ENCODE data around the gene LSAMP. TPM values are rescaled to one million over a fixed set of nuclear protein-coding genes. Genes with fewer than 3 reads are reported as not detected.

Gene LSAMP
- total RNA-seq, 2 experiments from 2014 or later = not detected

DNA sequence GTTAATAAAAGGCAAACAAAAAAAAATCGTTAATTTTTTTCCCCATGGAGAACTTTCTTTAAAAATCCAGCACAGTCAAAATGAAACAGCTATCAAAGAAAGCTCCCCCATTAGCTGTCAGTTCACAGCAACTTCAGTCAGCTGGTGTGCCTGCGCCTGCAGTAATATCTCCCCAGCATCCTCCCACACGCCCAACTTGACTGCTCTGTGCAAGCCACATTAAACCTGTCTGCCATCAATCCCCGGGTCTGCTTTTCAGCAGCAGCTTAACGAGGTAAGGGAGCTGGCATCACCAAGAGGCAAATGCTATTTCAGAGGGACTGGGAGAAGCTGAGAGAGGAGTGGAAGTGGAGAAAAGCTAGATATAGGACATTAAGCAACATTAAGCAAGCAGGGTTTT lies 484.5 kb downstream of the LSAMP start:
- Mint-ChIP-seq H3K36me3 (no peaks in the 10 kb centered on the region), H3K4me1 (no peaks in the 10 kb centered on the region), H3K27ac (no peak overlapping the region)

GRCh38 chr3:115958526-115958925 lies 486.8 kb downstream of the LSAMP start:
- Mint-ChIP-seq H3K27me3 (no peaks in the 10 kb centered on the region), H3K27ac (no peak overlapping the region), H3K4me3 (no peak overlapping the region), H3K4me1 (no peaks in the 10 kb centered on the region), H3K36me3 (no peaks in the 10 kb centered on the region), H3K9me3 (no peaks in the 10 kb centered on the region)
- DNase-seq = no peak

More for the DNA sequence above, 484.5 kb downstream of the LSAMP start:
- no peaks in the 10 kb centered on the region for H3K9me3 Mint-ChIP-seq
- no peak overlapping the region for H3K4me3 Mint-ChIP-seq
- DNase-seq = no peak
- H3K27me3 Mint-ChIP-seq = no peaks in the 10 kb centered on the region

DNA sequence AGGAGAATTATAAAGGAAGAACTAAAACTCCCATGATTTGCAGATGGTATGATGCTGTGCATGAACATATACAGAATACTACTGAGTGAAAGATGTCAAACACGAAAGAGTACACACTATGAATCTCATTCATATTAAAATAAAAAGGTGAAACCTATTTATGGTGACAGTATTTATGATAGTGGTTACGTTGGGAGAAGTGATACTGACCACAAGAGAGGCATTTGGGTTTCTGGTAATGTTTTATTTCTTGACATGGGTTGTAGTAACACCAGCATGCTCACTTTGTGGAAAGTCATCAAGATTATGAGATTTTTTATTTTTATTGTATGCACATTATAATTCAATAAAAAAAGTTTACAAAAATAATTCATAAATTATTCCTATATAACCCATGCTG lies 498.0 kb downstream of the LSAMP start:
- DNase-seq = no peak
- Mint-ChIP-seq H3K27me3 (no peaks in the 10 kb centered on the region), H3K4me3 (no peak overlapping the region), H3K36me3 (no peaks in the 10 kb centered on the region), H3K4me1 (no peaks in the 10 kb centered on the region), H3K27ac (no peak overlapping the region), H3K9me3 (peaks cover 7% of the 10 kb centered on the region)

DNA sequence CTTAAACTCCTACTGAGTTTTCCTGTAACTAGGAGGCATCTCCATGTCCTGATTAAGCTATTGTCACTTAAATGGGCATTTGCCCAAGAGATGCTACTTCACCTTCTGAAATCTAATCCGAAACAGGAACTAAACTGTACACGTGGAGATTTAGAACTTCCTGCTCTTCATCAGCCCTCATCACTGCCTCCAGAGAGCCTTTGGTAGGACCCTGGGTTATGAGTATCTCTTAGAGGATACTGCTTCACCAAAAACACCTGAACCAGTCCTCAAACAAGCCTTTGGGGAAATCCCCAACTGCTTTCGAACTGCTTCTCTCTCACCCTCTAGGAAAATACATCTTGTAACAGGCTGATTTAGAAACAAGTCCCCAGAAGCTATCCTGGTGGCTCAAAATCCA lies 501.7 kb downstream of the LSAMP start:
- no peak overlapping the region for H3K4me3 Mint-ChIP-seq
- H3K27ac Mint-ChIP-seq = no peak overlapping the region
- no peaks in the 10 kb centered on the region for H3K4me1 Mint-ChIP-seq
- DNase-seq = no peak
- no peaks in the 10 kb centered on the region for H3K27me3 Mint-ChIP-seq
- no peaks in the 10 kb centered on the region for H3K36me3 Mint-ChIP-seq
- peaks cover 6% of the 10 kb centered on the region for H3K9me3 Mint-ChIP-seq

DNA sequence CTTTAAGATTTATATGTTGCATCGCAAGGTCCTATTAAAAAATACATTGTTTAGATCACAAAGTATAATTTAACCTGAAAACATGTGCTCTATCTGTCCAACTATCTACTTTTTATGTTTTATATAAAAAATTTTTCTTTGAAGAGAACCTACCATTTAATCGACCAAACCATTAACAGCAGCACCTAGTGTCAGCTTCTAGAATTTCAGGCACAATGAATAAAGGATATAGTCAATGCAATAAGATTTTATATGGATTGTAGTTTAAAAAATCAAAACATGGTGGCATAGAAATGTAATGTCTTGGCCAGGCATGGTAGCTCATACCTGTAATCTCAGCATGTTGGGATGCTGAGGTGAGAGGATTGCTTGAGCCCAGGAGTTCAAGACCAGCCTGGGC lies 508.2 kb downstream of the LSAMP start:
- Mint-ChIP-seq H3K4me1 (no peaks in the 10 kb centered on the region), H3K4me3 (no peak overlapping the region), H3K9me3 (peaks cover 6% of the 10 kb centered on the region), H3K27me3 (no peaks in the 10 kb centered on the region), H3K36me3 (no peaks in the 10 kb centered on the region), H3K27ac (no peak overlapping the region)
- no peak for DNase-seq

- H3K27ac Mint-ChIP-seq = no peak overlapping the region
- H3K9me3 Mint-ChIP-seq = no peaks in the 10 kb centered on the region
- no peak for DNase-seq
- H3K4me3 Mint-ChIP-seq = no peak overlapping the region
- no peaks in the 10 kb centered on the region for H3K27me3 Mint-ChIP-seq
- no peaks in the 10 kb centered on the region for H3K36me3 Mint-ChIP-seq
- no peaks in the 10 kb centered on the region for H3K4me1 Mint-ChIP-seq
These were observed 512.5 kb downstream of the LSAMP start for GRCh38 chr3:115932807-115933206.

GRCh38 chr3:115931581-115931980 lies 513.7 kb downstream of the LSAMP start:
- H3K27ac Mint-ChIP-seq = no peak overlapping the region
- H3K4me1 Mint-ChIP-seq = no peaks in the 10 kb centered on the region
- H3K27me3 Mint-ChIP-seq = no peaks in the 10 kb centered on the region
- H3K36me3 Mint-ChIP-seq = no peaks in the 10 kb centered on the region
- no peak overlapping the region for H3K4me3 Mint-ChIP-seq
- no peaks in the 10 kb centered on the region for H3K9me3 Mint-ChIP-seq
- no peak for DNase-seq

DNA sequence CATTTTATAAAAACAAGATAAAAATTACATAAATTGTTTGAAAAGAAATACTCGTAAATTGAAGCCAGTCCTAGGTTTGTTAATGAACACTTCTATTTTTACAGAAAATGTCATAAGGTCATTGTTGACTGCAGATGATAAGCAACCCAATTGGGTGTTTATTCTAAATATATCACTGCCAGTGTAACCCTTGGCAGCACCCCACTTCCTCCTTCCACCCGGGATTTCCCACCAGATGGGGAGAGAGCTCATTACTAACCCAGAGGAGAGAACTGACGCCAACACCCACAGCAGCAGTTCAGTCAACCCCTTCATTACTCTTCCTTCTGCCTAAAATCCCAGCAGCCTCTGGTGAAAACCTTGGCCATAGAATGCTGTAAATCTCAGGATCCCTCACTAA lies 514.4 kb downstream of the LSAMP start:
- Mint-ChIP-seq H3K36me3 (no peaks in the 10 kb centered on the region), H3K27ac (no peak overlapping the region), H3K4me1 (no peaks in the 10 kb centered on the region), H3K9me3 (no peaks in the 10 kb centered on the region), H3K27me3 (no peaks in the 10 kb centered on the region), H3K4me3 (no peak overlapping the region)
- no peak for DNase-seq

DNA sequence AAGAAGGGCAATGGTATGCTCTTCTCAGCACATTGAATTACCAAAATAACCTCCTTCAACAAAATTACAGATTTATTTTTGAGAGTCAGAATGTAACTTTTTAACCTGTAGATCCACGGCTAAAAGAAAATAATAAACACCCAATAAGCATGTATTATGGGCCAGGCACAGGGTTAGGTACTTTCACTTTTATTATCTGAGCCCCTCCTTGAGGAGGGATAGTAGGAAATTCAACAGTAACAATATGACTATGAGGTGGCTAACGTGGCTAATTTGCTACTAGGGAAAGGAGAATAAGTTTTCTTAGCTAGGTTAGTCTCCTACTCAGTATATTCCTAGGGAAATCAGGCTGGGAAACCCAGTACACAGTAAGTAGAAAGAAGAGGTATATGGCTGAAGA lies 515.1 kb downstream of the LSAMP start:
- DNase-seq = no peak

GRCh38 chr3:115928376-115928775 lies 516.9 kb downstream of the LSAMP start:
- no peaks in the 10 kb centered on the region for H3K36me3 Mint-ChIP-seq
- H3K27ac Mint-ChIP-seq = no peak overlapping the region
- H3K9me3 Mint-ChIP-seq = no peaks in the 10 kb centered on the region
- H3K4me3 Mint-ChIP-seq = no peak overlapping the region
- no peaks in the 10 kb centered on the region for H3K4me1 Mint-ChIP-seq
- no peak for DNase-seq
- no peaks in the 10 kb centered on the region for H3K27me3 Mint-ChIP-seq

More for the DNA sequence above, 515.1 kb downstream of the LSAMP start:
- Mint-ChIP-seq H3K9me3 (no peaks in the 10 kb centered on the region), H3K36me3 (no peaks in the 10 kb centered on the region), H3K27me3 (no peaks in the 10 kb centered on the region), H3K27ac (no peak overlapping the region), H3K4me1 (no peaks in the 10 kb centered on the region), H3K4me3 (no peak overlapping the region)

GRCh38 chr3:115927197-115927596 lies 518.1 kb downstream of the LSAMP start:
- H3K4me1 Mint-ChIP-seq = no peaks in the 10 kb centered on the region
- H3K27me3 Mint-ChIP-seq = no peaks in the 10 kb centered on the region
- H3K27ac Mint-ChIP-seq = no peak overlapping the region
- H3K9me3 Mint-ChIP-seq = peaks cover under 1% of the 10 kb centered on the region
- H3K36me3 Mint-ChIP-seq = no peaks in the 10 kb centered on the region
- no peak overlapping the region for H3K4me3 Mint-ChIP-seq
- no peak for DNase-seq

GRCh38 chr3:115922681-115923347 lies 522.5 kb downstream of the LSAMP start:
- Mint-ChIP-seq H3K4me3 (no peak overlapping the region), H3K9me3 (peaks cover 6% of the 10 kb centered on the region), H3K27ac (no peak overlapping the region), H3K27me3 (peaks cover 4% of the 10 kb centered on the region), H3K4me1 (no peaks in the 10 kb centered on the region), H3K36me3 (no peaks in the 10 kb centered on the region)
- DNase-seq = no peak

GRCh38 chr3:115921711-115922110 lies 523.6 kb downstream of the LSAMP start:
- H3K36me3 Mint-ChIP-seq = no peaks in the 10 kb centered on the region
- H3K27me3 Mint-ChIP-seq = peaks cover 4% of the 10 kb centered on the region
- no peak overlapping the region for H3K27ac Mint-ChIP-seq
- H3K4me3 Mint-ChIP-seq = no peak overlapping the region
- peaks cover 6% of the 10 kb centered on the region for H3K9me3 Mint-ChIP-seq
- no peaks in the 10 kb centered on the region for H3K4me1 Mint-ChIP-seq
- DNase-seq = no peak

DNA sequence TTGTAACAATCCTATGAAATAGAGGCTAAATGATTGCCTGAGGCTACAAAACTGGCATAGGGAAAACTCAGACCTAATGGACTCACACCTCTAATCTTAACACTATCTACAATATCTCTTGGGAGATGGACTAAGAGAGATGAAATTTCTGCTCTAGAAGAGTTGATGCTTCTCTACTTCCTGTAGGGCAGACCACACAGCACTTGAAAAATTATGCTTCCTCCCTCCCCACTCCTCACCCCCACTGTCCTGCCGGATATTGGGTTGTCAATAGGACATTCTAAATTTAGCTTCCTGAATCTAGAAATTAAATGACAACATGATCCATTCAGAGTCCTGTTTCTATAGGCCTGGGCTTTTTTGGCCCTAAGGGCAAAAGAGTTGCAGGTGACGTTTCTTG lies 526.4 kb downstream of the LSAMP start:
- peaks cover 4% of the 10 kb centered on the region for H3K27me3 Mint-ChIP-seq
- no peak overlapping the region for H3K27ac Mint-ChIP-seq
- H3K9me3 Mint-ChIP-seq = peaks cover 6% of the 10 kb centered on the region
- no peaks in the 10 kb centered on the region for H3K4me1 Mint-ChIP-seq
- H3K4me3 Mint-ChIP-seq = no peak overlapping the region
- no peaks in the 10 kb centered on the region for H3K36me3 Mint-ChIP-seq
- DNase-seq = no peak

DNA sequence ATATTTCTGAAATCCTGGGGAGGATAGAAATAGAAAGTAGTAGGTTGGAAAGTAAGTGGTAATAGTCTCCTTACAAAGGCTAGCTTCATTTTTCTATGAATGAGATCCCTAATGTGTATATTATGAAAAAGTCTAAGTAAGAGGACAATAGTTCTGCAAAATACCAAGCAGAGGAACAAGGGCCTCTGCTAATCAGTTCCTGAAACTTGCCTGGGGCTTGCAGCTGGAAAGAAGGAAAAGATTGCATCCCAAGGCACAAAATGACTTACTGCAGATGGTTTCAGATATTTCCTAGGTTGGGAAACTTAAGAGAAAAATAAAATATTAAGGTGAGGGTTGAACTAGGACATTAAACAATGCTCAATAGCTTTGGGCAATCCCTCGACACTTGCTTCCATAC lies 528.4 kb downstream of the LSAMP start:
- Mint-ChIP-seq H3K36me3 (no peaks in the 10 kb centered on the region), H3K4me3 (no peak overlapping the region), H3K9me3 (peaks cover 4% of the 10 kb centered on the region), H3K4me1 (no peaks in the 10 kb centered on the region), H3K27ac (no peak overlapping the region), H3K27me3 (peaks cover 4% of the 10 kb centered on the region)
- DNase-seq = no peak

GRCh38 chr3:115915061-115915460 lies 530.2 kb downstream of the LSAMP start:
- DNase-seq = no peak
- no peaks in the 10 kb centered on the region for H3K9me3 Mint-ChIP-seq
- no peaks in the 10 kb centered on the region for H3K4me1 Mint-ChIP-seq
- no peaks in the 10 kb centered on the region for H3K27me3 Mint-ChIP-seq
- H3K36me3 Mint-ChIP-seq = no peaks in the 10 kb centered on the region
- no peak overlapping the region for H3K4me3 Mint-ChIP-seq
- H3K27ac Mint-ChIP-seq = no peak overlapping the region

All from activated naive CD8-positive, alpha-beta T cell treated with anti-CD3 and anti-CD28 coated beads for 36 hours (primary cell).